Urothelium cell line (cell line): ENCODE data around the gene OOSP2.

Experiments
- DNase-seq: peaks from one replicate; pipeline ENCODE4 v3.0.0; 2011; ENCODE audit warnings: low spot score, mixed read lengths
- FAIRE-seq: peaks from 2 replicates; lab custom pipeline; 2011; peaks lifted over from hg19 to GRCh38; lab: Jason Lieb, UNC

Gene OOSP2

DNA sequence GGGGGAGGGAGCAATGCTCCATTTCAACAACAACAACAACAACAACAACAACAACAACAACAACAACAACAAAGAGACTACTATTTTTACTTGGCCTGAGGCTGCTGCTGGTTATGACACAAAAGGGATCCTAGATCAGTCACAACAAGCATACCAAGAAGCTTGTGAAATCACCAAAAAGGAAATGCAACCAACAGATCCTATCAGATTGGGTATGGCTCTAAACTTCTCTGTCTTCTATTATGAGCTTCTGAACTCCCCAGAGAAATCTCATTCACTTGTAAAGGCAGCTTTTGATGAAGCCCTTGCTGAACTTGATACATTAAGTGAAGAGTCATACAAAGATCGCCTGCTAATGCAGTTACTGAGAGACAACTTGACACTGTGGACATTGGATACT lies 37.8 kb downstream of the OOSP2 start:
- no peak for DNase-seq
- FAIRE-seq = no peak

DNA sequence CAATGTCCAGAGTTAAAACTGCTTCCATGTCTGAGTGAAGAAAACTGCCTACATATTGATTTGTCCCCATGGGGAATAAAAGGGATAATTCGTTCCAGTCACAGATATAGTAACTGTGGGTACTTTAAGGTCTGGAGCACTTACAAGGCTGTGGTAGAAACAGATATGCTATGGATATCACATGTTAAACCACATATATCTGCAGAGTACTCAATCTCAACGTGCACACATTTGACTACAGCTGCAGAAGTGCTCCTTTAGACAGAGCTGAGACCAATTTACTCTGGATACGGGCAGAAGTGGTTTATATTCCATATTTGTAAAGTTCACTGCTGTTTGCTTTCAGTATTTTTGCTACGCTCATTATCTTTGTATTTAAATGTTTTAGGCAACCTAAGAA lies 38.5 kb downstream of the OOSP2 start:
- DNase-seq = no peak
- FAIRE-seq = no peak

DNA sequence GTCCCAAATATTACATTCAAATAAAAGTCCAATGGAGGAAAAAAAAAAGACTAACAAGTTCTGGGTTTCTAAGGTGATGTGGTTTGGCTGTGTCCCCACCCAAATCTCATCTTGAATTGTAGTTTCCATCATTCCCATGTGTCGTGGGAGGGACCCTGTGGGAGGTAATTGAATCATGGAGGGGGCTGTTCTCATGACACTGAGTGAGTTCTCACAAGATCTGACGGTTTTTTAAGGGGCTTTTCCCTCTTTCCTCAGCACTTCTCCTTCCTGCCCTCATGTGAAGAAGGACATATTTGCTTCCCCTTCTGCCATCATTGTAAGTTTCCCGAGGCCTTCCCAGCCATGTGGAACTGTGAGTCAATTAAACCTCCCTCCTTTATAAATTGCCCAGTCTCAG lies 40.3 kb downstream of the OOSP2 start:
- FAIRE-seq = no peak

DNA sequence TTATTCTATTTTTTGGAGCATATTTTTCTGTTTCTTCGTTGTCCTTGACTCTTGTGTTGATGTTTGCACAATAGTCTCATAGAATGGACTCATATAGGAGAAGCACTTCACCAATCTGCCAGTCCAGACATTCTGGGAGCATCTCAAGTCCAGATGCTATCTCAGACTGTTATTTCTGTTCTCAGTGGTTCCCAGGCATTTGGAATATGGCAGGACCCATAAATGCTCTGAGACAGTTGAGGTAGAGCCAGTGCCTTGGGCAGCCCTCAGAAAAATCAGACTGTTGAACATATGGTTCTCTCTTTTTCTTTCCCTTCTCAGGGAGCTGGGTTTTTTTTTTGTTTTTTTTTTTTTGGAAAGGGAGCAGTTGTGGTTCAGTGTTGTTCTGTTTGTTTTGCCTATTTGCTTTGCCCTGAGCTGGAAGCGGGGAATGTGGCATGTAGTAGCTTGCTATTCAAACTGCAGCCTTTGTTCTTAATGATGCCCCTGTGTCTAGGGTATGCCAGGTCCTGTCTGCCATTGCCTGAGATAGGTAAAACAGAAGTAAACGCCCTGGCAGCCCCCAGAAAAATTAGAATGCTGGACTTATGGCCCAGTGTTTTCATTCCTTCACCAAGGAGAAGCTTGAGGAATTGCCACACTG lies 44.5 kb downstream of the OOSP2 start:
- DNase-seq (no peak), FAIRE-seq (no peak)

More for the DNA sequence above, 40.3 kb downstream of the OOSP2 start:
- no peak for DNase-seq

DNA sequence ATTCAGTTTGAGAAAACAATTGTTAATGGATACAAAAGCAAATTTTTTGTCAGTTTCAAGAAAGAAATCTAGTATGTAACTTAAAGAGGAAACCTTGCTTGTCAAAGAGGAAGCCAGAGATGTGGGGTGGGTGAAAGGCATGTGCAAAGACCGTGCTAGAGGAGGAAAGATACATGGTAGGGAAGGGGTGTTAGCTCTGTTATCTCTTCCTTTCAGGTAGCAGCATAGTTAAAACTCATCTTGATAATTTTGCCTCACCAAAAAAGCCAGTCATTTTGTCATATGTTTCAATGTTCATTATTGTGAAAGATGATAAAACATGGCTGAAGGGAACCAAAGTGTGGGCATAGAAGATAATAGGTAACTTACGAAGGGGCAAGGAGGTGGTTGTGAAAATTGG lies 45.7 kb downstream of the OOSP2 start:
- FAIRE-seq (no peak), DNase-seq (no peak)

DNA sequence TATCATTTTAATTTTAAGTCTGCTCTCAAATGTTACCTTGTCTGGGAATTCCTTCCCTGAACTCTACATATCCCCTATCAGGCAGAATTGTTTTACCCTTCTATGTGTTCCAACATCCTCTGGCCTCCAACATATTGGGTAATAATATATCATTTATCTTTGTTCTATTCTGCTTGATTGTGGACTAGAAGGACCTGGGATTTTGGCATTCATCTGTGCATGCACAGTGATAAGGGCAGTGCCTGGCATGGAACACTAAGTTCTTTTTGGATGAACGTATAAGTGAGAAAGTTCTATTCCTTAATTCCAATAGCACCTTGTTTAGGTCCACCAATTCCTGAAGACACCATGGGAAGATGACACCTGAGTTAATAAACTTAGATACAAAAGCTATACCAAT lies 47.0 kb downstream of the OOSP2 start:
- no peak for DNase-seq
- FAIRE-seq = no peak

DNA sequence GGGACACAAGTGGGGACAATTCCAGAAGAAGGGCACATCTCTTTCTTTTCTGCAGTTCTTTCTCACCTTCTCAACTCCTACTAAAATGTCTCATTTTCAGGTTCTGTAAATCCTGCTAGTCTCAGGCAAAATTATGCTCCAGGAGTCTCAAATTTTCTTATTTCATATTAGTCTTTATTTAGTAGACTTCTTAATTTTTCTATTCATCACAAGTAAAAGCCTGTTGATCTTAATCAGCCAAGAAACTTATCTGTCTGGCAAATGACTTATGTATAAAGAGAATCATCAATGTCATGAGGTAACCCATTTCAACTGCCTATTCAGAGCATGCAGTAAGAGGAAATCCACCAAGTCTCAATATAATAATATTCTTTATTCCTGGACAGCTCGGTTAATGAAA lies 48.2 kb downstream of the OOSP2 start, which contains the start of gene MS4A2:
MS4A2 (plus strand) TSS at position 301 of the 400 bp plus-strand sequence. CDS start 102 bp downstream, outside the sequence.
- DNase-seq (no peak), FAIRE-seq (no peak)

DNA sequence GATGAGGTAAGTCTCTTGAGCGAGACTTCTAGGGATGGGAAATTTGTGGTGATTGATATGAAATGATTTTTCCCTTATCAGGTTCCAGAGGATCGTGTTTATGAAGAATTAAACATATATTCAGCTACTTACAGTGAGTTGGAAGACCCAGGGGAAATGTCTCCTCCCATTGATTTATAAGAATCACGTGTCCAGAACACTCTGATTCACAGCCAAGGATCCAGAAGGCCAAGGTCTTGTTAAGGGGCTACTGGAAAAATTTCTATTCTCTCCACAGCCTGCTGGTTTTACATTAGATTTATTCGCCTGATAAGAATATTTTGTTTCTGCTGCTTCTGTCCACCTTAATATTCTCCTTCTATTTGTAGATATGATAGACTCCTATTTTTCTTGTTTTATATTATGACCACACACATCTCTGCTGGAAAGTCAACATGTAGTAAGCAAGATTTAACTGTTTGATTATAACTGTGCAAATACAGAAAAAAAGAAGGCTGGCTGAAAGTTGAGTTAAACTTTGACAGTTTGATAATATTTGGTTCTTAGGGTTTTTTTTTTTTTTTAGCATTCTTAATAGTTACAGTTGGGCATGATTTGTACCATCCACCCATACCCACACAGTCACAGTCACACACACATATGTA lies 55.4 kb downstream of the OOSP2 start:
- FAIRE-seq (no peak), DNase-seq (no peak)

DNA sequence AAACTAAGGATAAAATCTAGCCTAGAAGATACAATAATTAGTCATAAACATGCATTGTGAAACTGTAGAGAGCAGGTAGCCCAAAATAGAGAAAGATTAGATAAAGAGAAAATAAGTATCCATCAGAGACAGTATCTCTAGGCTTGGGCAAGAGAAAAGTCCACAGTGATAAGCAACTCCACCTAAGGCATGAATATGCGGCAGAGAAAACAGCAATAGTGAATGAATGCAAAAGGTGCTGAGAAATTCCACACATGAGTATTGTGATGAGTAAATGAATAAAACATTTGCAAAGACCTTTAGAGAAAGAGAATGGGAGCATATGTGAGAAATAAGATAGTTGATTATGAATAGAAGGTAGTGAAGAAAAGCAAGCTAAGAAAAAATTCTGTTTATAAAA lies 57.0 kb downstream of the OOSP2 start:
- no peak for DNase-seq
- FAIRE-seq = no peak
